Brain pericyte (primary cell): Measurements from ENCODE around the gene FARS2.
"Not testable (repeated sequence)": the region's sequence is repeated elsewhere in the genome, so short reads cannot be mapped to it uniquely, and the experiment has no call there.

Source experiments
- DNase-seq: peaks from one replicate; pipeline ENCODE4 v3.0.0-alpha.2; 2012; ENCODE audit warnings: low read depth, low spot score

Gene FARS2

DNA sequence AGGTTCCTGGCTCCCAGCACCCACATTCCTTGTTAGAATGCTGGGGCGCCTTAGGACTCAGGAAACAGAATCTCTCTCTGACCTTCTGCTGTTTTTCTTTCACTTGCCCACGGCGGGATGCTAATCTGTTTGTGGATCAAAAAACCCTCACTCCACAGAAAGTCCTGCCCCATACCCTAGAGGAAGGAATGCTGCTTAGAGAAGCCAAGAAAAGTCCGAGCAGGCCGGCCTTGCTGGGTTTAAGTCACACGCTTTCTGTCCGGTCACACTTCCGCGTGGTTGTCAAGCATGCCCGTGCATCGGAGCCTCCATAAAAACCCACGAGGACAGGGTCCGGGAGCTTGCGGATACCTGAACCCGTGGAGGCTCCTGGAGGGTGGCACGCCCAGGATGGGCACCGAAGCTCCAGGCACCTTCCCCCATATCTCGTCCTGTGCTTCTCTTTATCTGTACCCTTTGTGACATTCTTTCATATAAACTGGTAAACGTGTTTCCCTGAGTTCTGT is 522.3 kb downstream of the FARS2 start:
- no peak for DNase-seq

DNA sequence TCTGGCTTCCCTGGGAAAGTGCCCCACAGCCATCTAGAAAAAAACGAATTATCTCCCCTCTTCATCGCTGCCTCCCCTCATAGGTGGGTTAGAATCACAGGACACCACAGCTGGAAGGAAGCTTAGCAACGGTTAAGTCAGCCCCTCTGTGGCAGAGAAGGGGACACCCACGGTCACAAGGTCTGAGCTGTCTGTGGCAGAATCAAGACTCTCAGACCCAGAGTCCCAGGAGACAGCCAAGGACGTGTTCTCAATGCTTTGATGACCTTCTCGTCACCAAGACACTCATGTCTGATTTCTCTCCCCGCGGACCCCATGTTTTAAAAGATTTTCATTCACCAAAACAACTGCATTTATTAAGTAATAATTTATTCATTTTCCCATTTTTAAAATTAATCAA is 523.9 kb downstream of the FARS2 start:
- no peak for DNase-seq

DNA sequence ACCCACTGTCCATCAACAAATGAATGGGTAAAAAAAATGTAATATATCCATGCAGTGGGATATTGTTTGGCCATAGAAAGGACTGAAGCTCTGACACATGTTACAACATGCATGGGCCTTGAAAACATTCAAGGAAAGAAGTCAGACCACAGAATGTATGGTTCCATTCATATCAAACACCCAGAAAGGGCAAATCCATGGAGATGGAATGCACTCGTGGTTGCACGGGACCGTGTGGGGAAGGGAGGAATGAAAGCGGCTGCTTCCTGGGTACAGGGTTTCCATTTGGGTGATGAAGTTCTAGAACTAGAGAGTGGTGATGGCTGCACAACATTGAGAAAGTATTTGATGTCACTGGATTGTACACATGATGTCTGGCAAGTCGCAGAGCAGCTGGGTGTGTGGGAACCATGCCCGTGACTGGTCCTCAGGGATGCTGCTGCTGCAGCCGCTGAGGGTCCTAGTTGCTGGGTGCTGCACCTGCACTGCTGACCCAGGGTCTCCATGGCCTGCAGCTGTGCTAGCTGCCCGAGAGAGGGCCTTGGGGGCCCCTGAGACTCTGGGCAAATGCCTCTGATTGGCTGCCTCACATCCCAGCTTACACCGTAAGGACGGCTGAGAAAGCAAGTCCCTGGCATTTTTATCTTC is 525.1 kb downstream of the FARS2 start:
- no peak for DNase-seq

DNA sequence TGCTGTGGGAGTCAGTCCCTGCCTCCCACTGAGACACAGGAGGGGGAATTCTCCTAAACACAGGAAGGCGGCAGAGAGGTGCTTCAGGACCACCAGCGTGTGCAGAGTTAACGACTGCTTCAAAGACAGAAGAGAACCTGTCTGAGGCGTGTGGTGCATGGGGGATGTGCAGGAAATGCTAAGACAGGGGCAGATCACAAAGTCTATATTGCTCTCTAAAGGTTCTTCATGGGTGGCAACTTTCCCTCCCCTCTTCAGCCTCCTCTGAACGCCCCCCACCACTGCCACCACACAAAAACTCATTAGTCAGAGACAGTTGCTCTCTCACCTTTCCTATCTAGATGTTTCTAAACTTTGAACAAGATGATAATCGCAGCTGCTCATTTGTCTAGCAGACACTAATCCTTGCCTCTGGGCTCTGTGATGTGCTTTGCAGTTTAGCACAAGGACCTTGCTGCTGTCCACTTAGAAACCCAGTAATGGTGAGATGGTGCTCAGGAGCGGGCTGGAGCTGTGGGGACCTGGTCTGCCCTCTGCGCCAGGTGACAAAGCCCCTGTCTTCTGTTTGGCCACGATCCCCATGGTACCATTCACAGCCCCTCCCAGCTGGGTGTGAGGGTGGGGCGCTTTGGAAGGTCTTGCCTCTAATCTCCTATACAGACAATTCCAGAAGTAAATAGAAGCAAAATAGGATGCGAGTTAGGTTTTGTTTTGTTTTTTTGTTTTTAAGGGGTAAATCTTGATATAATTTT is 525.8 kb downstream of the FARS2 start:
- no peak for DNase-seq

DNA sequence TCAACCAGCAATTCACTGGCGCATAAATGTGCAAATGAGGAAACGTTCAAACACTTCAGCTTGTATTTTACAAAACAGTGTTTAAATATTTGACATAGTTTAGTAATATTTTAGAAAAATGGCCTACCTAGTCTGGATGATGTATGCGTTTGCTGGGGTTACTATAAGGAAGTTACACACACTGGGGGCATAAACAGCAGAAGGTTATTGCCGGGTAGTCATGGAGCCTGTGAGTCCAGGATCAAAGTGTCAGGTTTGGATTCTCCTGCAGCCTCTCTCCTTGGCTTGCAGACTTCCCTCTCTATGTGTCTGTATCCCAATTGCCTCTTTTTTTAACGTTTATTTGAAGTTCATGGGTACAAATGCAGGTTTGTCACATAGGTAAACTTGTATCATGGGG is 528.1 kb downstream of the FARS2 start:
- not testable (repeated sequence) for DNase-seq

DNA sequence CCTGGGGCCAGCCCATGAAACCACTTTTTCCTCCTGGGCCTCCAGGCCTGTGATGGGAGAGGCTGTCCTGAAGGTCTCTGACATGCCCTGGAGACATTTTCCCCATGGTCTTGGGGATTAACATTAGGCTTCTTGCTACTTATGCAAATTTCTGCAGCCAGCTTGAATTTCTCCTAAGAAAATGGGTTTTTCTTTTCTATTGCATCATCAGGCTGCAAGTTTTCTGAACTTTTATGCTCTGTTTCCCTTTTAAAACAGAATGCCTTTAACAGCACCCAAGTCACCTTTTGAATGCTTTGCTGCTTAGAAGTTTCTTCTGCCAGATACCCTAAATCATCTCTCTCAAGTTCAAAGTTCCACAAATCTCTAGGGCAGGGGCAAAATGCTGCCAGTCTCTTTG is 535.2 kb downstream of the FARS2 start:
- DNase-seq = not testable (repeated sequence)

DNA sequence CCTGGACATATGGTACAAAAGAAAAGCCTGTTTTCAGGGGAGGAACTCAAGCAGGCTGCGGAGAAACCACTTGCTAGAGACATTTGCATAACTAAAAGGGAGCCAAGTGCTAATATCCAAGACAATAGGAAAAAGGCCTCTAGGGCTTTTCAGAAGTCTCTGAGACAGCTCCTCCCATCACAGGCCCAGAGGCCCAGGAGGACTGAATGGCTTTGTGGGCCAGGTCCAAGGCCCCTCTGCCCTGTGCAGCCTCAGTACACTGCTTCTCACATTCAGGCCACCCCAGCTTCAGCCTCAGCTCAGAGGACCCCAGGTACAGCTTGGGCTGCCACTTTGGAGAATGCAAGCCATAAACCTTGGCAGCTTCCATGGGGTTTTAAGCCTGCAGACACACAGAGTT is 545.1 kb downstream of the FARS2 start:
- DNase-seq = not testable (repeated sequence)

DNA sequence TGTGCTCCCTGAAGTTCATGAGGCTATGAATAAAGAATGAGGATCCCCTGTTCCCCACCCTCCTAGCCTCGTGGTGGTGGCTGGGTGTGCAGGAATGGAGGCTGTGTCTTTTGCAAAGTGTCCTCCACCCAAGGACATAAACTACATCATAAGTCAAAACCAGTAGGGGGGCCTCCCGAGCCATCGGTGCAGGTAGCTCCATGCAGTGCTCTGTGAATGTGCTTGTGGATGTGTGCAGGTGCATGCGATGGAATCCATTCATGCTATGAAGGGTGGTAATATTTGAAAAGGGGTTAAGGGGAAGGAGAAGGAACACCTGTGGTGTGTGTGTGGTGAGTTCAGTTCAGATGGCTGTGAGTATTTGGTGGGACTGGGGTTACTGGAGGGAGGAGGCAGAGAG is 548.1 kb downstream of the FARS2 start:
- no peak for DNase-seq

DNA sequence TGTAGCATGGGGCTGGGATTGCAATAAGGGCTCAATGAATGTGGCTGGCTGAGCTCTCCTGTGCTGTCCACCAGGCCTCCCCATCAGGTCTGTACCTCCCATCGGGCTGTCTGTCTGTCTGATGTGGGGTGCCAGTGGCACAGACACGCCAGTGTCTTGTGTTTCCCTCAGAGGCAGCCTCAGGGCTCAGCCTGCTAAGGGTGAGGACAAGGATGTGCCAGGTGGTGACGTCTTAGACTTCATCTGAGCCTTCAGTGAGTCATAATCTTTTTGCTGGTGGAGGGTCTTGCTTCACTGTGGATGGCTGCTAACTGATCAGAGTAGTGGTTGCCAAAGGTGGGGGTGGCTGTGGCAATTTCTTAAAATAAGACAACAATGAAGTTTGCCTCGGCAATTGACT is 550.7 kb downstream of the FARS2 start:
- no peak for DNase-seq

DNA sequence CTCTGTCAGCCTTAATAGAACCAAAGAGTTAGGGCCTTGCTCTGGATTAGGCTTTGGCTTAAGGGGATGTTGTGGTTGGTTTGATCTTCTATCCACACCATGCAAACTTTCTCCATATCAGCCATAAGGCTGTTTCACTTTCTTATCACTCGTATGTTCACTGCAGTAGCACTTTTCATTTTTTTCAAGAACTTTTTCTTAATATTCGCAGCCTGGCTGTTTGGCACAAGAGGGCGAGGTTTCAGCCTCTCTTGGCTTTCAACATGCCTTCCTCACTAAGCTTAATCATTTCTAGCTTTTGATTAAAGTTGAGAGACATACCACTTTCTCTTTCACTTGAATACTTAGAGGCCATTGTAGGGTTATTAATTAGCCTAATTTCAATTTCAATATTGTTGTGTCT is 552.3 kb downstream of the FARS2 start:
- no peak for DNase-seq

DNA sequence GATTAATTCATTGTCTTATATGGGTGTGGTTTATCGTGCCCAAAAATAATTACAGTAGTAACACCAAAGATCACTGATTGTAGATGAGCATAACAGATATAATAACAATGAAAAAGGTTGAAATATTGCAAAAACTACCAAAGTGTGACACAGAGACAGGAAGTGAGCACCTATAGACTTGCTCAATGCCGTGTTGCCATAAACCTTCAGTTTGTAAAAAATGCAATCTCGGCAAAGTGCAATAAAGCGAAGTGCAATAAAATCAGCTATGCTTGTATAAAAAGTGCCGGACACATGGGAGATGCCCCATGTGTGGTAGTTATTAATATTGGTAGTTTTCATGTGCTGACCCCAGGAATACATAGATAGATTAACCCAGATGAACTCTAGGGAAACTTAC is 552.8 kb downstream of the FARS2 start:
- no peak for DNase-seq

DNA sequence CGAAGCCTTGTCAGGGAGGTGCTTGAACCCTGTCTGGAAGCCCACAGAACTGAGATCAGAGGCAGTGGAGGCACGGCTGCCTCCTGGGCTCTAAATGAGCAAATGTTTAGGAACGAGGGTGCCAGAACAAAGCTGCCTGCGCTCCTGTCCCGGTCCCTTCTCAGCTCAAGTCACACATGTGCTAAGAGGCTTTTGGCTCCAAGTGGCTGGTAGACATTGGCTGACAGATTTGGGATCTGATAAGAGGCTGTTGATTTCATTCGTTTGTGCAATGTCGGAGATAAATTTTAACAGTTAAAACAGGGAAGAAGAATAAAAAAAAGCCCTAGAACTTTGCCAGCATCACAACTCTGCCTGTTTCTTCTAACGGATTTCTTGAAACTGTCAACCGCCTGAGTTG is 553.6 kb downstream of the FARS2 start:
- no peak for DNase-seq

DNA sequence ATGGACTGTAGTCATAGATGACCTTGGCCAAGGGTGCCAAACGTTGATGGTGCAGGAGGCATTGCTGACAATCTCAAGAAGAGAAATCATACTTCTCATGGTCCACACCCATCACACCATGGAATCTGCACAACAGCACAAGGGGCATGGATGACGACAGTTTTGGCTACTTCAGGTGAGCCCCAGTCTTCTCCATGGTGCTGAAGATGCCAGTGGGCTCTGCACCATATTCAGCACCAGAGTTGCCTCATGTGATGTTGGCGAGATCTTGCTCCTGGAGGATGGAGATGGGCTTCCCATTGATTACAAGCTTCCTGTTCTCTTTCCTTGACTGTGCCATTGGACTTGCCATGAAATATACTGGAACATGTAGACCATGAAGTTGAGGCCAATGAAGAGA is 556.6 kb downstream of the FARS2 start:
- DNase-seq = no peak

DNA sequence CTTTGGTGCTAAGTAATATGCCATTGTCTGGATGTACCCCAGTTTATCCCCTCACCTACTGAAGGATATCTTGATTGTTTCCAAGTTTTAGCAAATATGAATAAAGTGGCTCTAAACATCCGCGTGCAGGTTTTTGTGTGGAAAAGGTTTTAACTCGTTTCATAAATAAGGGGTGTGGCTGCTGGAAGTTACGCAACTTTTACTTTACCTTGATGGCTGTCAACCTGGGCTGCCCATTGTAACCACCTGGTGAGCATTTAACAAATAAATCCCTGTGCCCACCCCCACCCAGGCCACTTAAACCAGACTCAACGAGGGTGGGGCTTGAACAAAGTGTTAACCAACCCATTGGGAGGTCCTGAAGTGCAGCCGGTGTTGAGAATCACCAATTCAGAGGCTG is 557.6 kb downstream of the FARS2 start:
- DNase-seq = no peak
